HepG2 (cell line): ENCODE measurements around the gene IPO9.

Source experiments
- AGO2 ChIP-seq: fragments of 200-400 bp; formaldehyde crosslinking; optimal IDR thresholded peaks from 2 replicates; pipeline ENCODE3; 2017; ENCODE audit warnings: mild to moderate bottlenecking, low read depth, low read length, moderate library complexity
- BORCS8-MEF2B ChIP-seq: sonication (generic); formaldehyde crosslinking; IDR thresholded peaks from 2 replicates; pipeline ENCODE4 v1.8.0; 2022; ENCODE audit warnings: mild to moderate bottlenecking, missing genetic modification reagents
- CBX2 ChIP-seq, 2 experiments: fragments of 200-600 bp in 1 of 2; sonication (generic); formaldehyde crosslinking in 1 of 2; IDR thresholded peaks; 2 replicates each; pipeline versions ENCODE4 v1.7.0 to v1.8.1; 2018 to 2022; ENCODE audit warnings: low read depth in 2 of 2, low read length in 1 of 2, mild to moderate bottlenecking in 1 of 2, missing genetic modification reagents in 1 of 2
- CHD4 ChIP-seq: fragments of 200-600 bp; sonication (generic); IDR thresholded peaks from 2 replicates; pipeline ENCODE4 v1.7.0; 2017; ENCODE audit warnings: mild to moderate bottlenecking, low read length, borderline replicate concordance
- CREB1 ChIP-seq, 2 experiments: fragments of 450-650 bp in 1 of 2; IDR thresholded peaks; 2 replicates each; pipeline ENCODE4 v1.6.1; 2016 to 2017; ENCODE audit warnings: control low read depth in 1 of 2, mild to moderate bottlenecking in 1 of 2, missing compliant biosample characterization in 1 of 2, missing genetic modification characterization in 1 of 2
- CTCF ChIP-seq: sonication (generic); formaldehyde crosslinking; IDR thresholded peaks from 2 replicates; pipeline ENCODE4 v1.5.0; 2020; ENCODE audit warnings: mild to moderate bottlenecking, missing genetic modification reagents, moderate library complexity
- KDM5B ChIP-seq: sonication (generic); formaldehyde crosslinking; IDR thresholded peaks from 2 replicates; pipeline ENCODE4 v1.4.0; 2020; ENCODE audit warnings: missing genetic modification reagents, mild to moderate bottlenecking, borderline replicate concordance
- REST ChIP-seq, 2 experiments: IDR thresholded peaks; 2 replicates each; pipeline ENCODE4 v1.6.1; 2011 to 2012; ENCODE audit warnings: low read length in 2 of 2, borderline replicate concordance in 1 of 2, low read depth in 1 of 2, mild to moderate bottlenecking in 1 of 2, moderate library complexity in 1 of 2
- ZFP1 ChIP-seq: IDR thresholded peaks from 2 replicates; pipeline ENCODE4 v1.6.1; 2016
- TF ChIP-seq, protein P1 (sequence below): sonication (generic); formaldehyde crosslinking; IDR thresholded peaks from 2 replicates; pipeline ENCODE4 v1.4.0; 2020; ENCODE audit warnings: missing genetic modification reagents, borderline replicate concordance
- TF ChIP-seq, protein P2 (sequence below): IDR thresholded peaks from 2 replicates; pipeline ENCODE4 v1.6.1; 2016; ENCODE audit warnings: missing compliant biosample characterization, missing genetic modification reagents, borderline replicate concordance

- TF ChIP-seq REST (IDR thresholded peaks at IDR 0.05; ENCODE audit: borderline replicate concordance in 1 of 2, low read depth in 1 of 2, low read length in 2 of 2) (no peak), CREB1 (IDR thresholded peaks at IDR 0.05) (no peak), CREB1 (CRISPR knock-in tag; IDR thresholded peaks at IDR 0.05) (no peak), ZFP1 (CRISPR knock-in tag) (no peak), CTCF (CRISPR knock-in tag) (no peak), BORCS8-MEF2B (CRISPR knock-in tag) (no peak), AGO2 (no peak), CHD4 (no peak), CBX2 (IDR thresholded peaks at IDR 0.05; ENCODE audit: low read depth, low read length) (no peak), CBX2 (CRISPR knock-in tag; IDR thresholded peaks at IDR 0.05; ENCODE audit: low read depth) (no peak), KDM5B (CRISPR knock-in tag) (no peak)
- TF ChIP-seq, protein P1, sequence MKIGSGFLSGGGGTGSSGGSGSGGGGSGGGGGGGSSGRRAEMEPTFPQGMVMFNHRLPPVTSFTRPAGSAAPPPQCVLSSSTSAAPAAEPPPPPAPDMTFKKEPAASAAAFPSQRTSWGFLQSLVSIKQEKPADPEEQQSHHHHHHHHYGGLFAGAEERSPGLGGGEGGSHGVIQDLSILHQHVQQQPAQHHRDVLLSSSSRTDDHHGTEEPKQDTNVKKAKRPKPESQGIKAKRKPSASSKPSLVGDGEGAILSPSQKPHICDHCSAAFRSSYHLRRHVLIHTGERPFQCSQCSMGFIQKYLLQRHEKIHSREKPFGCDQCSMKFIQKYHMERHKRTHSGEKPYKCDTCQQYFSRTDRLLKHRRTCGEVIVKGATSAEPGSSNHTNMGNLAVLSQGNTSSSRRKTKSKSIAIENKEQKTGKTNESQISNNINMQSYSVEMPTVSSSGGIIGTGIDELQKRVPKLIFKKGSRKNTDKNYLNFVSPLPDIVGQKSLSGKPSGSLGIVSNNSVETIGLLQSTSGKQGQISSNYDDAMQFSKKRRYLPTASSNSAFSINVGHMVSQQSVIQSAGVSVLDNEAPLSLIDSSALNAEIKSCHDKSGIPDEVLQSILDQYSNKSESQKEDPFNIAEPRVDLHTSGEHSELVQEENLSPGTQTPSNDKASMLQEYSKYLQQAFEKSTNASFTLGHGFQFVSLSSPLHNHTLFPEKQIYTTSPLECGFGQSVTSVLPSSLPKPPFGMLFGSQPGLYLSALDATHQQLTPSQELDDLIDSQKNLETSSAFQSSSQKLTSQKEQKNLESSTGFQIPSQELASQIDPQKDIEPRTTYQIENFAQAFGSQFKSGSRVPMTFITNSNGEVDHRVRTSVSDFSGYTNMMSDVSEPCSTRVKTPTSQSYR = no peak
- TF ChIP-seq, protein P2, sequence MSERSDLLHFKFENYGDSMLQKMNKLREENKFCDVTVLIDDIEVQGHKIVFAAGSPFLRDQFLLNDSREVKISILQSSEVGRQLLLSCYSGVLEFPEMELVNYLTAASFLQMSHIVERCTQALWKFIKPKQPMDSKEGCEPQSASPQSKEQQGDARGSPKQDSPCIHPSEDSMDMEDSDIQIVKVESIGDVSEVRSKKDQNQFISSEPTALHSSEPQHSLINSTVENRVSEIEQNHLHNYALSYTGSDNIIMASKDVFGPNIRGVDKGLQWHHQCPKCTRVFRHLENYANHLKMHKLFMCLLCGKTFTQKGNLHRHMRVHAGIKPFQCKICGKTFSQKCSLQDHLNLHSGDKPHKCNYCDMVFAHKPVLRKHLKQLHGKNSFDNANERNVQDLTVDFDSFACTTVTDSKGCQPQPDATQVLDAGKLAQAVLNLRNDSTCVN (CRISPR knock-in tag) = no peak
These were observed 83.9 kb downstream of the IPO9 start for GRCh38 chr1:201912832-201913231.
